ENCODE data around the gene KIAA0319L.

Gene KIAA0319L

GRCh38 chr1:35449334-35450008 lies 107.7 kb downstream of the KIAA0319L start:
- in situ Hi-C loops (cut with MboI; ENCODE audit: low sequenced_read_pairs): no loop called here

GRCh38 chr1:35448344-35448801 lies 108.8 kb downstream of the KIAA0319L start:
- in situ Hi-C loops (cut with MboI; ENCODE audit: low sequenced_read_pairs): no loop called here

- in situ Hi-C loops (cut with MboI; ENCODE audit: low sequenced_read_pairs): no loop called here
These were observed 109.9 kb downstream of the KIAA0319L start for GRCh38 chr1:35447278-35447677.

GRCh38 chr1:35444519-35444774 lies 112.8 kb downstream of the KIAA0319L start:
- in situ Hi-C loops (cut with MboI; ENCODE audit: low sequenced_read_pairs): no loop called here

GRCh38 chr1:35443768-35444518 lies 113.3 kb downstream of the KIAA0319L start:
- in situ Hi-C loops (cut with MboI; ENCODE audit: low sequenced_read_pairs): no loop called here

- in situ Hi-C loops (cut with MboI; ENCODE audit: low sequenced_read_pairs): no loop called here
These were observed 114.5 kb downstream of the KIAA0319L start for GRCh38 chr1:35442734-35443133.

- in situ Hi-C loops (cut with MboI; ENCODE audit: low sequenced_read_pairs): no loop called here
These were observed 115.2 kb downstream of the KIAA0319L start for GRCh38 chr1:35441926-35442579.

GRCh38 chr1:35439626-35440025 lies 117.6 kb downstream of the KIAA0319L start:
- in situ Hi-C loops (cut with MboI; ENCODE audit: low sequenced_read_pairs): no loop called here

GRCh38 chr1:35437200-35437599 lies 120.0 kb downstream of the KIAA0319L start:
- in situ Hi-C loops (cut with MboI; ENCODE audit: low sequenced_read_pairs): no loop called here

GRCh38 chr1:35436078-35436477 lies 121.1 kb downstream of the KIAA0319L start:
- in situ Hi-C loops (cut with MboI; ENCODE audit: low sequenced_read_pairs): no loop called here

GRCh38 chr1:35434703-35435102 lies 122.5 kb downstream of the KIAA0319L start:
- in situ Hi-C loops (cut with MboI; ENCODE audit: low sequenced_read_pairs): no loop called here

GRCh38 chr1:35433714-35434113 lies 123.5 kb downstream of the KIAA0319L start:
- in situ Hi-C loops (cut with MboI; ENCODE audit: low sequenced_read_pairs): no loop called here

- in situ Hi-C loops (cut with MboI; ENCODE audit: low sequenced_read_pairs): no loop called here
These were observed 125.0 kb downstream of the KIAA0319L start for GRCh38 chr1:35432231-35432630.

- in situ Hi-C loops (cut with MboI; ENCODE audit: low sequenced_read_pairs): no loop called here
These were observed 126.0 kb downstream of the KIAA0319L start for GRCh38 chr1:35431173-35431599.

GRCh38 chr1:35430762-35431161 lies 126.4 kb downstream of the KIAA0319L start:
- in situ Hi-C loops (cut with MboI; ENCODE audit: low sequenced_read_pairs): no loop called here

- in situ Hi-C loops (cut with MboI; ENCODE audit: low sequenced_read_pairs): no loop called here
These were observed 128.8 kb downstream of the KIAA0319L start for GRCh38 chr1:35428360-35428759.

- in situ Hi-C loops (cut with MboI; ENCODE audit: low sequenced_read_pairs): no loop called here
These were observed 131.1 kb downstream of the KIAA0319L start for GRCh38 chr1:35426097-35426586.

GRCh38 chr1:35408925-35409324 lies 148.3 kb downstream of the KIAA0319L start:
- in situ Hi-C loops (cut with MboI; ENCODE audit: low sequenced_read_pairs): no loop called here

GRCh38 chr1:35407743-35408142 lies 149.5 kb downstream of the KIAA0319L start:
- in situ Hi-C loops (cut with MboI; ENCODE audit: low sequenced_read_pairs): no loop called here

GRCh38 chr1:35406103-35406502 lies 151.1 kb downstream of the KIAA0319L start:
- in situ Hi-C loops (cut with MboI; ENCODE audit: low sequenced_read_pairs): no loop called here

GRCh38 chr1:35401049-35401448 lies 156.2 kb downstream of the KIAA0319L start:
- in situ Hi-C loops (cut with MboI; ENCODE audit: low sequenced_read_pairs): no loop called here

- in situ Hi-C loops (cut with MboI; ENCODE audit: low sequenced_read_pairs): no loop called here
These were observed 158.5 kb downstream of the KIAA0319L start for GRCh38 chr1:35398739-35399138.
